GM18868 (cell line): ENCODE measurements around the gene MSL3B.
A peak's percentile ranks its signal among the peaks of the same experiment; 100 is the strongest.
"Not testable (repeated sequence)": the region's sequence is repeated elsewhere in the genome, so short reads cannot be mapped to it uniquely, and the experiment has no call there.

Experiments used
- ATAC-seq: cut with Tn5 transposase; IDR thresholded peaks from one replicate; pipeline ENCODE4 v1.9.1; 2021; ENCODE audit warnings: mild to moderate bottlenecking, moderate library complexity; ENCODE audit not compliant: unreplicated experiment

Gene MSL3B

GRCh38 chr2:233867993-233868532, at the start of gene MSL3B:
Gene MSL3B, minus strand, starts transcription at chr2:233868386.
- no peak for ATAC-seq

GRCh38 chr2:233917116-233917515, 48.9 kb upstream of the MSL3B start, which contains the start of gene TRPM8:
Gene TRPM8, plus strand, starts transcription at chr2:233917373. Its CDS starts 9,165 bp downstream, at chr2:233926538.
- ATAC-seq = no peak

- no peak for ATAC-seq
Measured at GRCh38 chr2:233915128-233915527, 46.9 kb upstream of the MSL3B start.

GRCh38 chr2:233912691-233913423, 44.7 kb upstream of the MSL3B start:
- ATAC-seq = no peak

GRCh38 chr2:233907627-233908026, 39.4 kb upstream of the MSL3B start:
- ATAC-seq = no peak

- no peak for ATAC-seq
Measured at GRCh38 chr2:233905945-233906344, 37.8 kb upstream of the MSL3B start.

GRCh38 chr2:233901884-233902283, 33.7 kb upstream of the MSL3B start:
- no peak for ATAC-seq

GRCh38 chr2:233901367-233901766, 33.2 kb upstream of the MSL3B start:
- no peak for ATAC-seq

GRCh38 chr2:233896253-233896652, 28.1 kb upstream of the MSL3B start:
- ATAC-seq = not testable (repeated sequence)

GRCh38 chr2:233892793-233893192, 24.6 kb upstream of the MSL3B start:
- no peak for ATAC-seq

- ATAC-seq = no peak
Measured at GRCh38 chr2:233882353-233882752, 14.2 kb upstream of the MSL3B start.

- ATAC-seq = not testable (repeated sequence)
Measured at GRCh38 chr2:233872125-233872524, 3.9 kb upstream of the MSL3B start.

- no peak for ATAC-seq
Measured at GRCh38 chr2:233871432-233871831, 3.2 kb upstream of the MSL3B start.

- no peak for ATAC-seq
Measured at GRCh38 chr2:233866479-233866878, 1.7 kb downstream of the MSL3B start.

GRCh38 chr2:233865838-233866237, 2.3 kb downstream of the MSL3B start:
- ATAC-seq = no peak

- no peak for ATAC-seq
Measured at GRCh38 chr2:233862261-233862768, 5.9 kb downstream of the MSL3B start.

- ATAC-seq = no peak
Measured at GRCh38 chr2:233858331-233858730, 9.9 kb downstream of the MSL3B start.

- ATAC-seq = no peak
Measured at GRCh38 chr2:233857511-233858141, 10.6 kb downstream of the MSL3B start.

- no peak for ATAC-seq
Measured at GRCh38 chr2:233856184-233856583, 12.0 kb downstream of the MSL3B start.

- no peak for ATAC-seq
Measured at GRCh38 chr2:233855345-233855744, 12.8 kb downstream of the MSL3B start.

GRCh38 chr2:233854241-233854981, 13.8 kb downstream of the MSL3B start, which contains the start of gene HJURP:
Gene HJURP, minus strand, starts transcription at chr2:233854535. Its CDS starts 35 bp downstream, at chr2:233854500.
- ATAC-seq = peak; percentile 98
